Hepatocyte (in vitro differentiated cells): ENCODE measurements around the gene NAE1. TPM values are rescaled to one million over a fixed set of nuclear protein-coding genes. Genes with fewer than 3 reads are reported as not detected.

ENCODE experiments used
- DNase-seq: peaks from one replicate; pipeline ENCODE4 v3.0.0-alpha.2; 2016; ENCODE audit warnings: low spot score
- H2AFZ ChIP-seq: fragments of 200-600 bp; sonication (generic); 2 replicates; pipeline ENCODE4 v1.6.0; 2016; ENCODE audit warnings: antibody characterized with exemption, mild to moderate bottlenecking
- H3K27ac ChIP-seq: fragments of 200-600 bp; sonication (generic); 2 replicates; pipeline ENCODE4 v1.5.1; 2016; ENCODE audit warnings: mild to moderate bottlenecking
- H3K27me3 ChIP-seq: fragments of 200-600 bp; sonication (generic); 2 replicates; pipeline ENCODE4 v1.6.1; 2016
- H3K36me3 ChIP-seq: fragments of 200-600 bp; sonication (generic); replicated peaks from 2 replicates; pipeline ENCODE4 v1.5.1; 2016; ENCODE audit warnings: low read depth; ENCODE audit not compliant: insufficient read depth
- H3K4me1 ChIP-seq: fragments of 200-600 bp; sonication (generic); 2 replicates; pipeline ENCODE4 v1.5.1; 2016; ENCODE audit warnings: mild to moderate bottlenecking, moderate library complexity; ENCODE audit not compliant: insufficient read depth
- H3K4me2 ChIP-seq: fragments of 200-600 bp; sonication (generic); 2 replicates; pipeline ENCODE4 v1.6.0; 2016
- H3K4me3 ChIP-seq: fragments of 200-600 bp; sonication (generic); 2 replicates; pipeline ENCODE4 v1.5.1; 2016; ENCODE audit warnings: mild to moderate bottlenecking
- H3K79me2 ChIP-seq: fragments of 200-600 bp; sonication (generic); 2 replicates; pipeline ENCODE4 v1.6.0; 2017; ENCODE audit warnings: mild to moderate bottlenecking
- H3K9me2 ChIP-seq: fragments of 200-600 bp; sonication (generic); replicated peaks from 2 replicates; pipeline ENCODE4 v1.6.0; 2017; ENCODE audit warnings: mild to moderate bottlenecking; ENCODE audit not compliant: insufficient read depth
- H3K9me3 ChIP-seq: fragments of 200-600 bp; sonication (generic); 2 replicates; pipeline ENCODE4 v1.5.1; 2016; ENCODE audit warnings: low read depth, mild to moderate bottlenecking
- H4K20me1 ChIP-seq: fragments of 200-600 bp; sonication (generic); 2 replicates; pipeline ENCODE4 v1.6.0; 2016; ENCODE audit warnings: mild to moderate bottlenecking; ENCODE audit not compliant: insufficient read depth, poor library complexity, severe bottlenecking
- CTCF ChIP-seq: fragments of 200-600 bp; sonication (generic); IDR thresholded peaks from 2 replicates; pipeline ENCODE4 v1.5.1; 2016; ENCODE audit warnings: antibody characterized with exemption, mild to moderate bottlenecking; ENCODE audit not compliant: poor library complexity
- EZH2 ChIP-seq: fragments of 200-600 bp; sonication (generic); IDR thresholded peaks from 2 replicates; pipeline ENCODE4 v1.6.1; 2016; ENCODE audit warnings: antibody characterized with exemption, mild to moderate bottlenecking, borderline replicate concordance
- EZH2phosphoT487 ChIP-seq: fragments of 200-600 bp; sonication (generic); IDR thresholded peaks from one replicate; pipeline ENCODE4 v1.6.1; 2018; ENCODE audit warnings: antibody characterized with exemption, mild to moderate bottlenecking, low read depth, moderate library complexity; ENCODE audit not compliant: unreplicated experiment, severe bottlenecking
- WGBS: methylation state at CpG from one replicate; pipeline ENCODE4 v1.1.6; 2016; ENCODE audit warnings: low lambda C conversion rate; ENCODE audit errors: missing lambda C conversion rate; 5-methylcytosine and 5-hydroxymethylcytosine counted together
- polyA plus RNA-seq: library from polyadenylated mRNA; unstranded; fragments of >200 nt; fragmentation: Nextera tagmentation; extraction: Ambion mirVana; gene quantifications from 2 replicates; pipeline ENCODE4 v1.2.1, GENCODE V29; 2016
- total RNA-seq: library from RNA; depleted of rRNA; stranded (reverse); fragments of >200 nt; gene quantifications from 2 replicates; pipeline ENCODE4 v1.2.3, GENCODE V29; 2014

Gene NAE1
- total and polyA plus RNA-seq, 2 experiments from 2014 or later: 60.3 to 68.5 TPM

GRCh38 chr16:66758086-66758485 is 72.7 kb downstream of the NAE1 start:
- Histone ChIP-seq H3K27ac (no peak overlapping the region), H3K27me3 (no peaks in the 10 kb centered on the region), H2AFZ (no peak overlapping the region), H3K4me1 (no peaks in the 10 kb centered on the region), H3K79me2 (no peaks in the 10 kb centered on the region), H3K9me3 (no peaks in the 10 kb centered on the region), H4K20me1 (no peaks in the 10 kb centered on the region), H3K9me2 (no peaks in the 10 kb centered on the region), H3K4me2 (no peak overlapping the region), H3K36me3 (no peaks in the 10 kb centered on the region), H3K4me3 (no peak overlapping the region)
- TF ChIP-seq CTCF (no peak), EZH2phosphoT487 (no peak), EZH2 (no peak)
- no peak for DNase-seq

- H3K9me2 ChIP-seq: no peaks in the 10 kb centered on the region
- no peak overlapping the region for H3K27ac ChIP-seq
- H3K27me3 ChIP-seq: no peaks in the 10 kb centered on the region
- DNase-seq: no peak
- peaks cover 6% of the 10 kb centered on the region for H3K4me1 ChIP-seq
- H3K4me3 ChIP-seq: no peak overlapping the region
- H3K79me2 ChIP-seq: peaks cover 20% of the 10 kb centered on the region
- no peak overlapping the region for H2AFZ ChIP-seq
- H3K4me2 ChIP-seq: no peak overlapping the region
- H3K9me3 ChIP-seq: no peaks in the 10 kb centered on the region
- no peaks in the 10 kb centered on the region for H3K36me3 ChIP-seq
- TF ChIP-seq EZH2 (no peak), EZH2phosphoT487 (no peak)
- 57% methylated on average over 3 of the region's 3 CpGs for WGBS
- H4K20me1 ChIP-seq: peaks cover 12% of the 10 kb centered on the region
Measured at GRCh38 chr16:66754819-66755218, 76.0 kb downstream of the NAE1 start.

GRCh38 chr16:66754211-66754610 is 76.6 kb downstream of the NAE1 start:
- DNase-seq: no peak
- H3K27ac ChIP-seq: no peak overlapping the region
- no peak overlapping the region for H2AFZ ChIP-seq
- peaks cover 12% of the 10 kb centered on the region for H3K4me1 ChIP-seq
- no peaks in the 10 kb centered on the region for H3K27me3 ChIP-seq
- 98% methylated on average over 2 of the region's 2 CpGs for WGBS
- H3K9me3 ChIP-seq: no peaks in the 10 kb centered on the region
- TF ChIP-seq CTCF (no peak), EZH2phosphoT487 (no peak), EZH2 (no peak)
- no peaks in the 10 kb centered on the region for H3K9me2 ChIP-seq
- H3K4me2 ChIP-seq: no peak overlapping the region
- no peak overlapping the region for H3K4me3 ChIP-seq
- no peaks in the 10 kb centered on the region for H3K36me3 ChIP-seq
- H3K79me2 ChIP-seq: peaks cover 26% of the 10 kb centered on the region
- peaks cover 18% of the 10 kb centered on the region for H4K20me1 ChIP-seq

- no peak overlapping the region for H3K27ac ChIP-seq
- no peaks in the 10 kb centered on the region for H3K9me3 ChIP-seq
- peaks cover 29% of the 10 kb centered on the region for H4K20me1 ChIP-seq
Measured at GRCh38 chr16:66752958-66753357, 77.8 kb downstream of the NAE1 start.

More at GRCh38 chr16:66752958-66753357, 77.8 kb downstream of the NAE1 start:
- Histone ChIP-seq H3K36me3 (no peaks in the 10 kb centered on the region), H3K4me1 (peaks cover 13% of the 10 kb centered on the region), H2AFZ (no peak overlapping the region), H3K4me2 (no peak overlapping the region), H3K9me2 (no peaks in the 10 kb centered on the region), H3K79me2 (peaks cover 38% of the 10 kb centered on the region), H3K4me3 (no peak overlapping the region), H3K27me3 (no peaks in the 10 kb centered on the region)
- DNase-seq: no peak
- no peak for TF ChIP-seq CTCF
- TF ChIP-seq EZH2: no peak
- WGBS: 98% methylated on average over 2 of the region's 2 CpGs

Other genes starting within 250 kb of the NAE1 start
- gene CMTM3, start 226.3 kb downstream of the NAE1 start, total RNA-seq: 28.3 and 32.5 TPM in 2 replicates
- 55.1 and 75.1 TPM in 2 replicates for gene CMTM3, start 226.3 kb downstream of the NAE1 start, polyA plus RNA-seq
- 77.9 and 84.8 TPM in 2 replicates for gene CMTM4, start 134.2 kb downstream of the NAE1 start, total RNA-seq
- 17.4 and 19.2 TPM in 2 replicates for gene CMTM4, start 134.2 kb downstream of the NAE1 start, polyA plus RNA-seq
- gene DYNC1LI2, start 79.4 kb downstream of the NAE1 start, total RNA-seq: 97.3 and 129 TPM in 2 replicates
- gene DYNC1LI2, start 79.4 kb downstream of the NAE1 start, polyA plus RNA-seq: 99.1 and 121 TPM in 2 replicates
- 0.07 TPM in 1 of 2 replicates, not detected in the other for gene TERB1, start 29.4 kb downstream of the NAE1 start, total RNA-seq
- not detected in 2 replicates for gene TERB1, start 29.4 kb downstream of the NAE1 start, polyA plus RNA-seq
- gene CA7, start 13.4 kb upstream of the NAE1 start, total RNA-seq: 2.5 and 3.3 TPM in 2 replicates
- gene CA7, start 13.4 kb upstream of the NAE1 start, polyA plus RNA-seq: 0.25 and 3.3 TPM in 2 replicates
- gene PDP2, start 49.5 kb upstream of the NAE1 start, total RNA-seq: 9.7 and 17.7 TPM in 2 replicates
- gene PDP2, start 49.5 kb upstream of the NAE1 start, polyA plus RNA-seq: 3.5 and 5.2 TPM in 2 replicates
- 2.9 and 3.2 TPM in 2 replicates for gene CDH16, start 87.9 kb upstream of the NAE1 start, total RNA-seq
- gene CDH16, start 87.9 kb upstream of the NAE1 start, polyA plus RNA-seq: 2.2 and 4.4 TPM in 2 replicates
- 8.2 and 8.8 TPM in 2 replicates for gene RRAD, start 94.6 kb upstream of the NAE1 start, total RNA-seq
- gene RRAD, start 94.6 kb upstream of the NAE1 start, polyA plus RNA-seq: 16.3 and 27.6 TPM in 2 replicates
- 106 and 131 TPM in 2 replicates for gene CIAO2B, start 103.4 kb upstream of the NAE1 start, total RNA-seq
- 147 and 154 TPM in 2 replicates for gene CIAO2B, start 103.4 kb upstream of the NAE1 start, polyA plus RNA-seq
- 52.6 and 52.8 TPM in 2 replicates for gene CES2, start 104.5 kb upstream of the NAE1 start, total RNA-seq
- gene CES2, start 104.5 kb upstream of the NAE1 start, polyA plus RNA-seq: 67.7 and 72.8 TPM in 2 replicates
- 1.2 and 1.7 TPM in 2 replicates for gene CES3, start 130.3 kb upstream of the NAE1 start, total RNA-seq
- 3.4 and 3.8 TPM in 2 replicates for gene CES3, start 130.3 kb upstream of the NAE1 start, polyA plus RNA-seq
- 7.2 and 12.3 TPM in 2 replicates for gene CES4A, start 157.6 kb upstream of the NAE1 start, total RNA-seq
- gene CES4A, start 157.6 kb upstream of the NAE1 start, polyA plus RNA-seq: 11.8 and 17.9 TPM in 2 replicates
- 48.0 and 59.0 TPM in 2 replicates for gene CBFB, start 198.2 kb upstream of the NAE1 start, total RNA-seq
- 39.3 and 47.4 TPM in 2 replicates for gene CBFB, start 198.2 kb upstream of the NAE1 start, polyA plus RNA-seq